DMS 273 (cell line): ENCODE measurements around the gene ARHGAP22.

Experiments used
- DNase-seq: peaks from one replicate; lab custom pipeline; 2025; ENCODE audit not compliant: unreplicated experiment; lab: John Stamatoyannopoulos, UW

Gene ARHGAP22

GRCh38 chr10:48466611-48467240 lies 138.1 kb downstream of the ARHGAP22 start:
- DNase-seq = no peak

- DNase-seq = no peak
These were observed 138.9 kb downstream of the ARHGAP22 start for GRCh38 chr10:48465860-48466521.

- peak; percentile 26 for DNase-seq
These were observed 139.8 kb downstream of the ARHGAP22 start for GRCh38 chr10:48464871-48465736.

GRCh38 chr10:48464121-48464870 lies 140.6 kb downstream of the ARHGAP22 start:
- DNase-seq = no peak

GRCh38 chr10:48463318-48464003 lies 141.4 kb downstream of the ARHGAP22 start:
- peak; percentile 7 for DNase-seq

- no peak for DNase-seq
These were observed 142.3 kb downstream of the ARHGAP22 start for GRCh38 chr10:48462482-48463020.

- no peak for DNase-seq
These were observed 143.0 kb downstream of the ARHGAP22 start for GRCh38 chr10:48461623-48462481.

GRCh38 chr10:48460182-48460581 lies 144.7 kb downstream of the ARHGAP22 start:
- DNase-seq = no peak

- no peak for DNase-seq
These were observed 145.4 kb downstream of the ARHGAP22 start for GRCh38 chr10:48459270-48460150.

GRCh38 chr10:48458662-48459048 lies 146.2 kb downstream of the ARHGAP22 start:
- DNase-seq = no peak

- no peak for DNase-seq
These were observed 146.8 kb downstream of the ARHGAP22 start for GRCh38 chr10:48457949-48458661.

- no peak for DNase-seq
These were observed 147.8 kb downstream of the ARHGAP22 start for GRCh38 chr10:48456808-48457761.

GRCh38 chr10:48456361-48456804 lies 148.5 kb downstream of the ARHGAP22 start:
- no peak for DNase-seq

GRCh38 chr10:48455392-48456151 lies 149.3 kb downstream of the ARHGAP22 start:
- no peak for DNase-seq

- no peak for DNase-seq
These were observed 149.8 kb downstream of the ARHGAP22 start for GRCh38 chr10:48455055-48455391.
